GM19324 (cell line): ENCODE measurements around the gene REV3L.
A peak's percentile ranks its signal among the peaks of the same experiment; 100 is the strongest.
"Not testable (repeated sequence)": the region's sequence is repeated elsewhere in the genome, so short reads cannot be mapped to it uniquely, and the experiment has no call there.

Experiments
- ATAC-seq: cut with Tn5 transposase; IDR thresholded peaks from one replicate; pipeline ENCODE4 v1.9.1; 2021; ENCODE audit warnings: mild to moderate bottlenecking, moderate library complexity; ENCODE audit not compliant: unreplicated experiment, low FRiP score

The REV3L gene

GRCh38 chr6:111269401-111269970, 213.5 kb downstream of the REV3L start:
- ATAC-seq = no peak

GRCh38 chr6:111267764-111268333, 215.2 kb downstream of the REV3L start:
- no peak for ATAC-seq

- ATAC-seq = no peak
These were observed 216.7 kb downstream of the REV3L start for GRCh38 chr6:111266276-111266675.

GRCh38 chr6:111265842-111266241, 217.2 kb downstream of the REV3L start:
- no peak for ATAC-seq

GRCh38 chr6:111263837-111264236, 219.2 kb downstream of the REV3L start:
- ATAC-seq = no peak

- no peak for ATAC-seq
These were observed 222.3 kb downstream of the REV3L start for GRCh38 chr6:111260570-111261298.

- ATAC-seq = peak; percentile 99
These were observed 223.8 kb downstream of the REV3L start for GRCh38 chr6:111259089-111259831.

GRCh38 chr6:111258615-111259088, 224.4 kb downstream of the REV3L start:
- ATAC-seq = no peak

- no peak for ATAC-seq
These were observed 225.0 kb downstream of the REV3L start for GRCh38 chr6:111258010-111258409.

GRCh38 chr6:111256646-111257045, 226.4 kb downstream of the REV3L start:
- no peak for ATAC-seq

GRCh38 chr6:111255838-111256237, 227.2 kb downstream of the REV3L start:
- ATAC-seq = not testable (repeated sequence)

GRCh38 chr6:111254779-111255166, 228.2 kb downstream of the REV3L start:
- ATAC-seq = no peak

GRCh38 chr6:111254004-111254778, 228.8 kb downstream of the REV3L start:
- ATAC-seq = no peak

- no peak for ATAC-seq
These were observed 230.3 kb downstream of the REV3L start for GRCh38 chr6:111252726-111253125.

- no peak for ATAC-seq
These were observed 232.1 kb downstream of the REV3L start for GRCh38 chr6:111250791-111251354.
